Fibroblast of villous mesenchyme (primary cell): ENCODE measurements around the gene SLITRK5. TPM values are rescaled to one million over a fixed set of nuclear protein-coding genes. Genes with fewer than 3 reads are reported as not detected.

Experiments
- DNase-seq: peaks from one replicate; pipeline ENCODE4 v3.0.0-alpha.2; 2010; ENCODE audit warnings: low read depth
- H3K4me3 ChIP-seq: 2 replicates; pipeline ENCODE4 v1.5.1; 2011; ENCODE audit warnings: low read depth, mild to moderate bottlenecking, low read length
- total RNA-seq: library from RNA; depleted of rRNA; stranded (reverse); fragments of >200 nt; gene quantifications from 2 replicates; pipeline ENCODE4 v1.2.3, GENCODE V29; 2012
- TF ChIP-seq, protein P1 (sequence below): IDR thresholded peaks from 2 replicates; pipeline ENCODE4 v1.5.1; 2012; ENCODE audit warnings: low read depth, mild to moderate bottlenecking, low read length; ENCODE audit not compliant: insufficient read depth

The SLITRK5 gene
- total RNA-seq, 1 donor = under 0.01 TPM

DNA sequence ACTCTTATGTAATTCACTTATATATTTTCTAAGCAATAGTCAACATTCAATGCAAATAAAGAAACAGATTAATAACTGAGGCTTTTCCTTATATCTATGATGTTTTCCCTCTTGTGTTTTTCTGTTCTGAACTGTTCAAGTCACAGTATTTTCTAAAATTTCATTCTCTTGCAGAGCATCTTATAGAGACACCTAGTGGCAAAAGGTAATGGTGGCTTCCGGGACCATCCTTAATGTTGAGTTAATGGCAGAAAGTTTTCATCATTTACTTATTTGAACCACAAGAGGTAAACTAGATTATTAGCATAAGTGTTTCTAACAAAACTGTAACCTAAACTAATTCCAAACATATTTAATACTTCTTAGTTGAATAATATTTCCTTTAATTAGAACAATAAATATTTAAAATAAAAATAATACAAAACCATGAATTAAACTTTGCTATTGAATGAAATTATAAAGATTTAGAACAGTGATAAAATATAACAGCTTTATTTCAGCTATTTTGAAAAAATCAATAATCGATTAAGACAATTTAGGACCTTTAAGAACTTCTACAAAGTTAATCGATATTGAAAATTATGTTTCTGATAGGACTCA is 1.7 kb upstream of the SLITRK5 start:
- TF ChIP-seq, protein P1, sequence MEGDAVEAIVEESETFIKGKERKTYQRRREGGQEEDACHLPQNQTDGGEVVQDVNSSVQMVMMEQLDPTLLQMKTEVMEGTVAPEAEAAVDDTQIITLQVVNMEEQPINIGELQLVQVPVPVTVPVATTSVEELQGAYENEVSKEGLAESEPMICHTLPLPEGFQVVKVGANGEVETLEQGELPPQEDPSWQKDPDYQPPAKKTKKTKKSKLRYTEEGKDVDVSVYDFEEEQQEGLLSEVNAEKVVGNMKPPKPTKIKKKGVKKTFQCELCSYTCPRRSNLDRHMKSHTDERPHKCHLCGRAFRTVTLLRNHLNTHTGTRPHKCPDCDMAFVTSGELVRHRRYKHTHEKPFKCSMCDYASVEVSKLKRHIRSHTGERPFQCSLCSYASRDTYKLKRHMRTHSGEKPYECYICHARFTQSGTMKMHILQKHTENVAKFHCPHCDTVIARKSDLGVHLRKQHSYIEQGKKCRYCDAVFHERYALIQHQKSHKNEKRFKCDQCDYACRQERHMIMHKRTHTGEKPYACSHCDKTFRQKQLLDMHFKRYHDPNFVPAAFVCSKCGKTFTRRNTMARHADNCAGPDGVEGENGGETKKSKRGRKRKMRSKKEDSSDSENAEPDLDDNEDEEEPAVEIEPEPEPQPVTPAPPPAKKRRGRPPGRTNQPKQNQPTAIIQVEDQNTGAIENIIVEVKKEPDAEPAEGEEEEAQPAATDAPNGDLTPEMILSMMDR = peak; percentile 51
- DNase-seq = peak; percentile 8
- no peak overlapping the region for H3K4me3 ChIP-seq

DNA sequence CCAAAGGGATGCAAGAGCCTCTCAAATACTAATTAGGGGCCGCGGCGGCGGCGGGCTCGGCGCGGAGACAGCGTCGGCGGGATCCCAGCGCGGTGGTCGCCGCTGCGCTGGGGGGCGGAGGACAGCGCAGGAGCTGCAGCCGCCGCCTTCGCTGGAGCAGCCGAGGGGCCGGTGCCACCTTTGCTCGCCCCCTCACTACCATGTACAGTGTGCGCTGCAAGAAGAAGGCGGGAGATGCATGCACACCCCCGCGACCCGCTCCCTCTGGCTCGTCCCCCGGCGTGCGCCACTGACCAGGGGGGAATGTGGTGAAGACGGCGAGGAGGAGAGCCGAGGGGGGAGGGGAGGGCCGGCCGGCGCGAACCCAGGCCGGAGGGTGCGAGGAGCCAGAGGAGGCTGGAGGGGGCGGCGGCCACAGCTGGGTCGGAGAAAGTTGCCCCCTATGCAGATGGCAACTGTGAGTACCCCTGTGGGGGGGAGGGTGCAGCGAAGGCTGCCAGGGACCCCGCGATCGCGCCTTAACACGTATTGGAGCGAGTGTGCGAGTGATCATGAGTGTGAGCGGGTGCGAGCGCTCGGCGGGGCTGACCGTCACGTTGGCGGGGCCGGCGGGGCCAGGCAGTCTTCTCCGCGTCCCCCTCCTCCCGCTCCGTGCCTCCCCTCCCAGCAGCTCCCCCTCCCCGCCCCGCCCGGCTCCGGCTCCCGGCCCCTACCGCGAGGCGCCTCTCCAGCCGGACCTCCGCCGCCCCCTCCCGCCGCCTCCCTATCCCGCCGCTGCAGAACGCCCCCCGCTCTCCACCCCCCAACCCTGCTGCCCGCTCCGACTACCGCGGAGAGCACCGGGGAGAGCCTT is 808 bp downstream of the SLITRK5 start:
- peak overlapping the region; percentile 44 for H3K4me3 ChIP-seq
- no peak for DNase-seq
- TF ChIP-seq, protein P1 = no peak

DNA sequence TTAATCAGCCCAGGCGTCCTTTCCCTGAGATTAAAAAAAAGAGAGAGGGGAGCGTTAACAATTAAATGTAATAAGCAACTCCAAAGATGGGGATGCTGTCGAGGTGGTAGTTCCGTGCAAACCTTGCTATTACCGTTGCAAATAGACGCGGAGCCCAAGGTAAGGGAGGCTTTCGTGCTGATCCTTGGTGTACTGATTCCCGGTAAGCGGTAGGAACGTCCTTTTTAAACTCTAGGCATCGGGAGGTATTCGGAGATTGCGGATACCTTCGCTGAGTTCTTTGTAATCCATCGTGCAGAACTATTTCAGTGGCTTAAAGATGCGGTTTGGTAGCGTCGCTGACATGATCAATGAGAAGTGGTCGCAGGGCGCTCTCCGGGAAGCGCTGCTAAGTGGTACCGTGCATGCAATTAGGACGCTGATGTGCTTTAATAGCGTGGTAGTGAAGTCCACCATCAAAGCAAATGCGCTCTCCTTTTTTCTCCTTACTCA is 3.1 kb downstream of the SLITRK5 start:
- TF ChIP-seq, protein P1 = no peak
- H3K4me3 ChIP-seq = no peak overlapping the region
- DNase-seq = no peak

DNA sequence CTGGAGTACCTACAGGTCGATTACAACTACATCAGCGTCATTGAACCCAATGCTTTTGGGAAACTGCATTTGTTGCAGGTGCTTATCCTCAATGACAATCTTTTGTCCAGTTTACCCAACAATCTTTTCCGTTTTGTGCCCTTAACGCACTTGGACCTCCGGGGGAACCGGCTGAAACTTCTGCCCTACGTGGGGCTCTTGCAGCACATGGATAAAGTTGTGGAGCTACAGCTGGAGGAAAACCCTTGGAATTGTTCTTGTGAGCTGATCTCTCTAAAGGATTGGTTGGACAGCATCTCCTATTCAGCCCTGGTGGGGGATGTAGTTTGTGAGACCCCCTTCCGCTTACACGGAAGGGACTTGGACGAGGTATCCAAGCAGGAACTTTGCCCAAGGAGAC is 4.7 kb downstream of the SLITRK5 start:
- TF ChIP-seq, protein P1 = no peak
- no peak overlapping the region for H3K4me3 ChIP-seq
- no peak for DNase-seq

DNA sequence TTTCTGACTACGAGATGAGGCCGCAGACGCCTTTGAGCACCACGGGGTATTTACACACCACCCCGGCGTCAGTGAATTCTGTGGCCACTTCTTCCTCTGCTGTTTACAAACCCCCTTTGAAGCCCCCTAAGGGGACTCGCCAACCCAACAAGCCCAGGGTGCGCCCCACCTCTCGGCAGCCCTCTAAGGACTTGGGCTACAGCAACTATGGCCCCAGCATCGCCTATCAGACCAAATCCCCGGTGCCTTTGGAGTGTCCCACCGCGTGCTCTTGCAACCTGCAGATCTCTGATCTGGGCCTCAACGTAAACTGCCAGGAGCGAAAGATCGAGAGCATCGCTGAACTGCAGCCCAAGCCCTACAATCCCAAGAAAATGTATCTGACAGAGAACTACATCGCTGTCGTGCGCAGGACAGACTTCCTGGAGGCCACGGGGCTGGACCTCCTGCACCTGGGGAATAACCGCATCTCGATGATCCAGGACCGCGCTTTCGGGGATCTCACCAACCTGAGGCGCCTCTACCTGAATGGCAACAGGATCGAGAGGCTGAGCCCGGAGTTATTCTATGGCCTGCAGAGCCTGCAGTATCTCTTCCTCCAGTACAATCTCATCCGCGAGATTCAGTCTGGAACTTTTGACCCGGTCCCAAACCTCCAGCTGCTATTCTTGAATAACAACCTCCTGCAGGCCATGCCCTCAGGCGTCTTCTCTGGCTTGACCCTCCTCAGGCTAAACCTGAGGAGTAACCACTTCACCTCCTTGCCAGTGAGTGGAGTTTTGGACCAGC is 5.3 kb downstream of the SLITRK5 start:
- no peak for DNase-seq
- H3K4me3 ChIP-seq = no peak overlapping the region
- TF ChIP-seq, protein P1 = no peak

DNA sequence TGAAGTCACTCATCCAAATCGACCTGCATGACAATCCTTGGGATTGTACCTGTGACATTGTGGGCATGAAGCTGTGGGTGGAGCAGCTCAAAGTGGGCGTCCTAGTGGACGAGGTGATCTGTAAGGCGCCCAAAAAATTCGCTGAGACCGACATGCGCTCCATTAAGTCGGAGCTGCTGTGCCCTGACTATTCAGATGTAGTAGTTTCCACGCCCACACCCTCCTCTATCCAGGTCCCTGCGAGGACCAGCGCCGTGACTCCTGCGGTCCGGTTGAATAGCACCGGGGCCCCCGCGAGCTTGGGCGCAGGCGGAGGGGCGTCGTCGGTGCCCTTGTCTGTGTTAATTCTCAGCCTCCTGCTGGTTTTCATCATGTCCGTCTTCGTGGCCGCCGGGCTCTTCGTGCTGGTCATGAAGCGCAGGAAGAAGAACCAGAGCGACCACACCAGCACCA is 5.9 kb downstream of the SLITRK5 start:
- TF ChIP-seq, protein P1 = no peak
- H3K4me3 ChIP-seq = no peak overlapping the region
- no peak for DNase-seq
